GM18520 (cell line): ENCODE measurements around the gene PRR20G.
"Not testable (repeated sequence)": the region's sequence is repeated elsewhere in the genome, so short reads cannot be mapped to it uniquely, and the experiment has no call there.

Source experiments
- ATAC-seq: cut with Tn5 transposase; IDR thresholded peaks from one replicate; pipeline ENCODE4 v1.9.1; 2021; ENCODE audit not compliant: unreplicated experiment

Gene PRR20G

DNA sequence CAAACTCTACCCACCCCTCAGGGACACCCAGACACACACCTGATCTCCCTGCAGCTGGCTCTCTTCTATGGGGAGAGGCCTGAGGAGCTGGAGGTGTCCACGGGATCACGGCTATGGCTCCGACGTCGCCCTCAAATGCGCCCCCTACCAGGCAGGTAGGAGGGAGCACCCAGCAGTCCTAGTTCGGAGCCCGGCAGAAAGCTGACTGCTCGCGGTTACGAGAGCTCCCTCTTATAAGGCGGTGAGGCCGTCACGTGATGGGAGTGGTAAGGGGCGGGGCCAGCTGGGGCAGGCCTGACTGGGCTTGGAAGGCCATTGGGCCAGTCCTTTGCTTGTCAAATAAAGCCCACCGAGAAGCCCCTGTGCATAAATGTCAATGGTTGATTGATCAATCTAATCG lies at the start of gene PRR20G:
Gene PRR20G (minus strand): TSS at position 207 of the 400 bp plus-strand sequence. CDS start 681 bp downstream, outside the sequence.
- ATAC-seq: no peak

DNA sequence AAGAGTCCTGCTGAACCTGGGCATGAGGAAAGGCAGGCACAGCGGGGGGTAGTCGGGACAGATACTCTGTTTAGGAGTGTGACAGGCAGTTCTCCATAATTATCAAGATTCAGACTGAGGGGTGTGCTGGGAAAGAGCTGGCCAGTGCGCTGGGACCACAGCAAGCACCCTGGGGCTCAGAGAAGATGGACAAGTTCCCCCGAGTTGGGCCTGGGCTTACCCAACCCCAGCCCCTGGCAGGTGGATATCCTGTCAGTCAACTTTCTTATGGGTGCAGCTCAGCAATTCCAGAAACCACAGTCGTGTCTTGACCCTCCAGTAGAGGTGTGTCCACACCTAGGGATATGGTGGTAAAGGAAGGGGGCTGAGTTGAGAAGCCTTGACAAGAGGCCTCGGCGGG lies 49.2 kb upstream of the PRR20G start:
- no peak for ATAC-seq

DNA sequence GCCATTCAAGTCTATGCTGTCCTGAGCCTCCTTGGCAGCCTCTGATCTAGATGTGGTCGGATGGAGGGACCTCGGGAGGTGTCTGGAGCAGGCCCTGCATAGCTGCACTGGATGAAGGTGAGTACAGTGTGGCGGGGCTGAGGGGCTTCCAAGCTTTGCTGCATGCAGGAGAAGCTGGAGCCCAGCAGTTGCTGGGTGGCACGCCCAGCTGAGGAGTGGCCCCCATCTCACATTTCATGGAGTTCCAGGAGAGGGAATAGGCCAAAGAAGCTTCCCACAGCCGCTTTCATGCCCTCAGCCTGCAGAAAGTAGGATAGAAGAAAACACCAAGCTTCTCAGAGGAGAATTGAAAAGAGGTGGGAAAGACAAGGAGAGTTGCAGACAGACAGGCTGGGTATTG lies 48.3 kb upstream of the PRR20G start:
- ATAC-seq: no peak

DNA sequence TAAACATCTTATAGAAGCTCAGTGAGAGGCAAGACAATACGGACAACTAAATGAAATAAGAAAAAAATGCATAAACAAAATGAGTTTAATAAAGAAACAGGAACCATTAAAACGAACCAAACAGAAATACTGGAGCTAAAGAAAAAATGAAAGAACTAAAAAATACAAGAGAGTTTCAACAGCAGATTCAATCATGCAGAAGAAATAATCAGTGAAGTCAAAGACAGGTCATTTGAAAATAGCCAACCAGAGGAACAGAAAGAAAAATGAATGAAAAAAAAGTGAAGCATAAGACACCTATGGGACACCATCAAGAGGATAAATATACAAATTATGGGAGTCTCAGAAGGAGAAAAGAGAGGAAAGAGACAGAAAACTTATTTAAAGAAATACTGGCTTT lies 42.5 kb upstream of the PRR20G start:
- no peak for ATAC-seq

DNA sequence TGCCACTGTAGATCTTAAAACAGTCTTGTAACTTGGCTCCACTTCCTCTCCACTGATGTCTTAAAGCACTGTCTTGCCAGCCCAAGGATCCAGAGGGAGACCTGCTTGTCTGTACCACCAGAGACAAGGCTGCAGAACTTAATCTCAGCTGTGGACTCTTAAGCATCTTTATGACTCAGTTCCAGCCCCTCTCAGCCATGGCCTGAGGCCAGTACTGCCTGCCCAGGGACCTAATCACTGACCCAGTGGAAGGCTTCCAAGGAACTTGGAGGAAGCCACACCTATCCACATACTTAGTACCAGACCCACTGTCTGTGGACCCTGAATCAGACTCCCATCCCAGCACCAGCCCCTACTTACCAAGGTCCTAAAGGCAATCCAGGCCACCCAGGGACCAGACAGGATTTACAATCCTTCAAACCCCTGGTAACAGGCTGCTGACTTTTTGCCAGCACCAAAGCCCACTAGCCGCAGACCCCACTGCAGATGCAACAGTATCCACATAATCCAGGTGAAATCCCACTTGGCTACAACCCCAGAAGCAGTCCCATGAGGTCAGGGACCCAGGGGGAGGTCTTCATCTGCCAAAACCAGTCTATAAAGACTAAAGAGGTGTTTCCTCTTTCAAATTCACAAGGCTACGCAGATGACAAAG lies 41.9 kb upstream of the PRR20G start:
- ATAC-seq: no peak

DNA sequence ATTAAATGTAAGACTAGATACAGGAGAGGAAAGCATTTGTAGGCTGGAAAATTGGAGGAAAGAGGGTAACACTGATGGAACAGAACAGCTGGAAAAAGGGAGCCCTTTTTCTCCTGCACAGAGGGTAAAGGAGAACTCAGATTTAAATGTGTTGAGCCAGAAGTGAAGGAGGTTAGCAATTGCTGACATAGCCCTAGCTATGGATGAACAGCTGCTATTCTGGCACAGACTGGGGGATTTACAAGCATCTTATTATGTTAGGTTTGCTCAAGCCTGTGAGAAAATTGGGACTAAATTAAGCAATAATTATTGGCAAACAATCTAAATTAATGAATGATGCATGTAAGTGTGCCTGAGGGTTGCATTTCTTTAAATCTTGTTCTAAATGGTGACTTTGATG lies 40.6 kb upstream of the PRR20G start:
- no peak for ATAC-seq

DNA sequence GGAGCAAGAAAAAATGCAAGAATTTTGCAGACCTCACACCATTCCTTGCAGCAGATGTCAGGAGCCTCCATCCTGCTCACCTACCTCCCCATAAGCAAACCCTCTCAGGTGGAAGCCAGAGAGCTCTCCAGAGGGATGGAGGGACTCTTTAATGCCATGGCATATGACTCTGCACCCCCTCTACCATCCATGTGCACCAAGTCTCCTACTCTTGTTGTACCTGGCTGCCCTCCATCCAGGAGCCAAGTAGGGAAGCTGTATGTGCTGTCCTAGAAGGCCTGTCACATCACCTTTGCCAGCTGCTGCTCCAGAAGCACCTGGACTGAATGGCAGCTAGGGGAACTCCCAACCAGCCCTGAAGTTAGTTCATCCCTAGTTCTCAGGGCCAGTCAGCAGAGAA lies 38.5 kb upstream of the PRR20G start:
- ATAC-seq: no peak

DNA sequence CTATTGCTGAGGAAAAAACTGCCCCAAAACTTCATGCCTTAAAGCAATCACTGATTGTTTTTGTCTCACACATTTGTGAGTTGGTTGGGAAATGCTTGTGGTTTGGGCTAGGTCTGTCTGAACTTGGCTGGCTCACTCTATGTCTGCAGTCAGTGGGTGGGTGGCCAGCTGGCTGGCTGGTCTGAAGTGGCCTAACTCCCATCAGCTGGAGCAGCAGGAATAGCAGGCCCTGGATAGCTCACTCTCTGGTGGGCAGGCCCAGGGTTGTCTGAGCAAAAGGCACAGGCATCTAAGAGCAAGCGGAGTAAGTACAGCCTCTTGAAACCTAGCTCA lies 37.7 kb upstream of the PRR20G start:
- no peak for ATAC-seq

DNA sequence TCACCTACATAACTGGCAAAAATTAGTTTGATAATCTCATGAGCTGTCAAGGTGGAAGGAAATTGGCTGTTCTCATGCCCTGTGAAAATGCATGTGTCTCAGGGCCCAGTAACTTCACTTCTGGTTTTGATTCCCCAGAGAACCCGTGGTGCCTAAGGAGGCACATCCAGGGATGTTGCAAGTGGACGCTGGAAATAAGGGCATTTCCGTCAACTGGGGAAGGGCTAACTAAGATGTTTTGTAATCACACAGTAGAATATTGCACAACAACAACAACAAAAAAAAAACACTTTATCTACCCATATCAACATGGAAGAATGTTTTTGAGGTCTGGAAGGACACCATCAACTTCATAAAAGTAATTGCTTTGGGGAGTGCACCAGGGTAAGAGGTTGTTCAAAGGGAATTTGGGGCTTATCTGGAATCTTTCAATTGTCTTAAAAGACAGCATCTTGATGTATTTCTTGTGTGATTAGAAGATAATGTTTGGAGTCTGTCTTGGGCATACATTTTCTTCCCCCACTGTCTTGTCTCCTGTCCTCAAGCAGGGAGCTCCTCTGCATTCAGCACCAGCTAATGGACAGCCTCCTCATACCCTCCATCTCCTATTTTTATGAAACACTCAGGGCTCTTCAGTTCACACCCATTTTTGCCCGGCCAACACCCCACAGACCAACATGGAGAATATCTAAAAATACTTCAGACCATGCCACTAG lies 37.2 kb upstream of the PRR20G start:
- ATAC-seq: no peak

DNA sequence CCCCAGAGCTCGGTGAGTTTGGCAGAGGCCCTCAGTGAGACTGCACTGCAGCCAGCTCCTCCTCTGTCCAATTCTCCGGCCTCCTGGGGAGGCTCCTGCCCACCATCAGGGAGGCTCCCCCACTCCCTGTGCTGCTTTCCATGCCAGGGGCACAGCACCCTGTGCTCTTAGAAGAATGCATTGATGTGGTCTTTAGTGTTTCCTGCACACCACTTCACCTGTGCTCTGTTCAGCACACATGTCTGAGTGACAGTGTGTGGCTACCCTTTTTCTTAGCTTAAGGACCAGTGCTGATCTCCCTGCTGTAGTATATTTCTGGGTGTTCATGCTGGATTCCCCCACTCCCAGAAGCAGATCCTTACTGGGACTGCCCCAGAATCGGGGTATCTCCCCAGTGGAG lies 36.2 kb upstream of the PRR20G start:
- no peak for ATAC-seq

DNA sequence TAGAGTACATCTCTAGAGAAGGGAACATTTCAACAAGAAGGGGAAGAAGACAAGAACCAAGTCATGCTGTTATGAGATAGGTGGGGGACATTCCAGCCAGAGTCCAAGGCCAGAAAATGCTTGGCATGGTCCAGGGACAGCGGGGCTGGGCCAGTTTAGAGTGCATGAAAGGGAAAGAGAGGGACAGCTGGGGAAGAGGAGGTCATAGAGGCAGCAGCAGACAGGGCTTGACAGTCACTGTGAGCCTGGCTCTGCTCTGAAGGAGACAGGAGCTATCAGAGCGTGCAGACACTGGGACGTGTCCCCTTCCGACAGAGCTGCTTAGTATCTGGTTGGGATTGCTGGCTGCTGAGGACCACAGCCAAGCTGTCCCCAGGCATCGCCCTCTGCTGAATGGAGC lies 35.7 kb upstream of the PRR20G start:
- no peak for ATAC-seq

DNA sequence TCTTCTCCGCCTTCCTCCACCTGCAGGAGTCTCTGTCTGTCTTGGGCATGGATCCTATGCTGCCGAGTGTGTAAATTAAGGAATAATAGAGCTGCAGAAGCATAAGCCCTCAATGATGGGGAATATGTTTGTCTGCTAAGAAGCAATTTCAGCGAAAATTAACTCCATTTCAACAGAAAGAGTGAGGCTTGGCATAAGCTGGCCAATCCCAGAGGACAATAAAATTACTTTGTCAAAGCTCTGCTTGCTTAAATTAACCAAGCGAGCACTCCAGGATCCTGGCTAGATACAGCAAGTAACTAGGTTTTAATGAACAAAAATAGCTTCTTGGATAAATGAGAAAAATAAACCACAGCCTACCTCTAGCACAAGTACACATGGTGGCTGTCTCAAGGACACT lies 33.5 kb upstream of the PRR20G start:
- ATAC-seq: no peak

DNA sequence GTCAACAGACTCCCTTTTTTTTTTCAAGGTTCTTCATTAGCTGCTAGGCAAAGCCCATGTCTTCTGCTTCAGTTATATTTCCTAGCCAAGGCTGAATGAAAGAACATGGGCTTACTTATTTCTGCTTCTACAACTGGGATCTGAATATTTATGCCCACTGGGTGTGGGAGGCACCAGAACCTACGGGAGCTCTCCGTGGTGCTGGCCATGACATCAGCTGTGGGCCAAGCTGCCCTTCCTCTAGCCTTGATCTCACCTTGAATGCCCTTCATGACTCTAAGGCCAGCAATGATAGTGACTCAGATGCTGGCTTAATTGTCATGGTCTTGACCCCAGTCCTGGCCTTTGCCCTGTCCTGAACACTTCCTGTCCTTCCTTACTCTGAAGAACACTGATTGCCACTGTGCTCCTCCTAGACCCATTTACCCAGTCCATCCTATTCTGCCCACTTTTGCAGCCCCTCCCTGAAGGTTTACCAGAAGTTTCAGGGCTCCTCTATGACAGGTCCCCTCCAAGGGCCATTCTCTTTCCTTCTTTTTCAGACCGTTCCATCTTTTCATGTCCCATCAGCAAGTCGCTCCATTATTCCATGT lies 32.8 kb upstream of the PRR20G start:
- no peak for ATAC-seq

DNA sequence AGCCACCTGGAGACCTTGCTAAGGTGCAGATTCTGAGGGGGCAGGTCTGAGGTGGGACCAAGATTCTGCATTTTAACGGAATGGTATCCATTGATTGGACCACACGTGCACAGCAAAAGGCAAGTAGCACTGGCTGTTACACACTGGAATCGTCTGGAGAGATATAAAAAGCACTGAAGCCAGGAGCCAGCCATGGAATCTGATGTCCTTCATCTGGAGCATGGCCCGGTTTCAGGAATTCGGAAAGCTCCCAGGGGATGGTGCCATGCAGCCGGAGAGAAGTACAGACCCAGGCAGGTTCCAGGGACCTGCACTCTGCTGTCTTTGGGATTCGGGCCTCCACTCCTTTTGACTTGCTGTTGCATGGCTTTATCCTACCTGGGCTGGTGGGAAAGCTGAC lies 28.8 kb upstream of the PRR20G start:
- ATAC-seq: no peak

DNA sequence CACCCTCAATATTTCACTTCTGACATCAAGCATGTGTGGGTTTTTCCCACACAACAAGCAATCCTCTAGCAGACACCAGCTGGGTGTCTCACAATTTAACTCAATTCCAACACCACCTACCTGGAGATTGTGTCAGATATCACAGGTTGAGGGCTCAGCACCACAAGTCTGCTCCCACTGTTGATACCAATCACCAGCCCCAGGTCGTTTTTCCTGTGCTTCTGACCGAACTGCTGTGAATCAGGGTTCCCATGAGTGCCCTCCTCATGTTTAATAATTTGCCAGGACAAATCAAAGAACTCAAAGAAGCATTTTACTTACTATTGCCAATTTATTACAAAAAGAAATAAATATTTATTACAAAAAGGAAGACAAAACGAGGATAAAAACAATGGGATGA lies 25.0 kb upstream of the PRR20G start:
- no peak for ATAC-seq

DNA sequence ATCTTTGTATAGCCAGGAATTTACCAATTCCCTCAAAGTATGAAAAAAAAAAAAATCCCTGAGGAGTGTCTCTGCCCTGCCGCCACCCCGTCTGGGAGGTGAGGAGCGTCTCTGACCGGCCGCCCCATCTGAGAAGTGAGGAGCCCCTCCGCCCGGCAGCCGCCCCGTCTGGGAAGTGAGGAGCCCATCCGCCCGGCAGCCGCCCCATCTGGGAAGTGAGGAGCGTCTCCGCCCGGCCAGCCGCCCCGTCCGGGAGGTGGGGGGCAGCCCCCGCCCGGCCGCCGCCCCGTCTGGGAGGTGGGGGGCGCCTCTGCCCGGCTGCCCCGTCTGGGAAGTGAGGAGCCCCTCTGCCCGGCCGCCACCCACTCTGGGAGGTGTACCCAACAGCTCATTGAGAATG lies 21.0 kb upstream of the PRR20G start:
- ATAC-seq: not testable (repeated sequence)

DNA sequence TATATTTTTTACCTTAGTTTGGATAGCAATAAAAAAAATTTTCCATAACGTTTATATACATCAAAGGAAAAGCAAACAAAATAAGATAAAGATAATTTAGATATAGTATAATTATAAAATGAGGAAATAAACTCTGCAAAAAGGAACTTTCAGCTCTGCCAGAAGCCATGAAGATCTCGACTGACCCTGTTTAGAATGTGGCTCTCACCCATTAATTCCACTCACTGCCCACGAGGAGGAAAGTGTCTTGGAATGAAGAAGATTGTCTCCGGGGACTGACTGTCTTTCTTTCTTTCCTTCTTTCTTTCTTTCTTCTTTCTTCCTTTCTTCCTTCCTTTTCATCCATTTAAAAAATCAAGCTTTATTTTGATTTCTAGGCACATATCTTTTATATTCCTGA lies 20.1 kb upstream of the PRR20G start:
- no peak for ATAC-seq

DNA sequence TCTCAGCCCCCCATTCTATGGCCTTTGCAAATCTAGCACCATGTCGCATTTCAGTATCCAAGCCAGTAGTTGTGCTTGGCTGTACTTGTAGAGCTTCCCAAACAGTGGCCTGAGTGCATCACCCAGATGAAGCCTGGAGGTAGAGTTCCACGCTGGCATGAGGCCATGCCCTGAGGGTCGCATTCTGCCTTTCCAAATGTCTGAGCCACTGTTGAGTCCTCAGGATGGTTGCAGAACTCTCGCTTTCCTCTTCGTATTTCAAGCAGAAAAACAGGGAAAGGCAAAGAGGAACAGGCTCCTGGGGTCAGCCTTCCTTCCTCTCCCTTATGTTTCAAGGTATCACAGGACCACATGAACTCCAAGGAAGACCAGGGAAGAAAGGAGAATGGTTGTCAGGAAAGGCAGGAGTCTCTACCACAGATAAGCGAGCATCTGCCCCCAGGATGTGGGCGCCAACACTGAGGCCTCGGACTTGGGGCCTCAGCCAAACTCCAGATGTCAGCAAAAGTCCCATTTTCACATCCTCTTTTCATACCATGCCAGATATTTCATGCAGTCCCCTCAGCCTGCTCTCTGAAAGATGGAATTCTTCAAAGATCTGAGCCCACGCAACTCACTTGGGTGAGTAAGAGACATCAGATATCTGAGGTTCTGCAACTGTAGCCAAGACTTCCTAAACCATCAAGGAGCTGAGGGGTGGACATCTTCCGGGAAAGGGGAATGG lies 19.4 kb upstream of the PRR20G start:
- no peak for ATAC-seq

DNA sequence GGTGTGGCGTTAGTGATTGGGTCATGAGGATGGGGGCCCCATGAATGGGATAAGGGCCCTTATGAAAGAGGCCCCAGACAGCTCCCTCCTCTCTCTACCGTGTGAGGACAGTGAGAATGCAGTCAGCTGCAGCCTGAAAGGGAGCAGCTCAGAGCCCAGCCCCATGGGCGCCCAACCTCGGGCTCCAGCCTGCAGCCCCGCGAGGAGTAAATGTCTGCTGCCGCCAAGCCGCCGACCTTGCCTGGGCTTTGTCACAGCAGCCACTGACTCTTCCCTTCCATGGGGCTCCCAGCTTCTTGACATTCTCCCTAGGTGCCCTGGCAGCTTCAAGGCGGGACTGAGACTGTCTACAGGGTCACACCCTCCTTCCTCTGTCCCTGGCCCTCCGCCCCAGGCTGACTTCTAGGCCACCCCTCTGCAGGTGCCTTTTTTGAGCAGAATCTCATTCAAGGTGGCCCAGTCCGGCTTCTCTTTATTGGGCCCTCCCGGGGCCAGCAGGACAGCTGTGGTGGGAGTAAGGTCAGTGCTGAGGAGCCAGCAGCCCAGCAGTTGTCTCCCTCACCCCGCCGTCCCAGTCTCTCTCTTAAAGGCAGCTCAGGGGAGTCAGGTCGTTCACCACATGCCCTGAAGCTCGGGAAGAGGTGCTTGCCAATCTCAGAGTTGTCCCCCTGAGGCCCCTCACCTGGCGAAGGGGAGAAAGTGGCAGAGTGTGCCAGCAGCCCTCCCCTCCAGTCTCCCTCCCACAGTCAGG lies 18.7 kb upstream of the PRR20G start:
- ATAC-seq: no peak

DNA sequence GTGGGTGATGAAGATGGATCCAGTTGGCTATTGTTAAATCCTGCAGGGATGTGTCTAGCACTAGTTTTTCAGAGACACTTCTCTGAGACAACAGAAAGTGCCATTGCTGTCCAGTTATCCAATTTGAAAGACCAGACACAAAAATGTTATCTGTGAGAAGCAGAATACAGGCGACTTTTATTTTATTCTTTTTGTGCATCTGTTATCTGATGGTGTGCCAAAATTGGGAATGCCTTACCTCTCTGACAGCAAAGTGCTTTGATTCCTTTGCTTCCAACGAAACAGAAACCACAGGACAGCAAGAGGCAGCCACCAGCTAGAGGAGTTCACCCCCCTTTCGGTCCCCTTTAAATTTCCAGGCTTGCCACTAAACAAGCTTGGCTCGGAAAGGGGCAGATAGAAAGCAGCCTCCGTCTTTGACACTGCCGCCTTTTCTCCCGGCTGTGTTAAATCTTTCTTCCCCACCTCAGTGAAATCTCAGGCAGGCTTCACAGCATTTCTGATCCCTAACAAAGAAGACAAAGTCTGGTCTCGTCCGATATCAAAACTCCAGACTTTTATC lies 17.7 kb upstream of the PRR20G start:
- ATAC-seq: no peak
